Measurements from ENCODE around the gene TAL1. TPM values are rescaled to one million over a fixed set of nuclear protein-coding genes. Genes with fewer than 3 reads are reported as not detected.
A peak's percentile ranks its signal among the peaks of the same experiment; 100 is the strongest.

Gene TAL1
- total RNA-seq, 2 donors from 2014 or later: 1.0 to 1.8 TPM

DNA sequence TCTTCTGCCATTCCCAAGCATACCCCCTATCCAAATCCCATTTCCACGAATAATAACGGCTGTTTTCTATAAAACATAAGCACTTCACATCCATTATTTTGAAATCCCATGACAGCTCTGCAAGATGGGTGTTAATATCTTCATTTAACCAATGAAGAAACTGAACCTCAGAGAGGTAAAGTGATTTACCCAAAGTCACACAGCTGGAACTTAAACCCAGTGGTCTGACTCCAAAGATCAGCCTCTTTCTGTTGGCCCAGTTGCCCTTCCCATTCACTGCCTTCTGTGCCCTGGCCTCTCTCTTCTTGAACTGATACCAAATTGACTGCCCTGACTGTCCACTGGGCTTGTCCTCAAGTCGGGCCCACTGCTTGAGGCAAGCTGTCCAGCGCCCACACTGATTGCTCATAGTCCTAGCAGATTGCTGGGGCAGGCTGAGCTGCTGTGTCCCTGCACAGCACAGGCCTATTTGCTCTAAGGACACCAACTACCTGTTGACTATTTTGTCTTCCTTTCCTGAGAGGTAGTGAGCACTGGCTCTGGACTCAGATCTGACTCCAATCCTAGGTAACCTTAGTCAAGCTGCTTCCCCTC is 19.3 kb downstream of the TAL1 start:
- Histone ChIP-seq H3K27ac (no peak overlapping the region), H3K36me3 (no peaks in the 10 kb centered on the region), H3K4me1 (replicated peaks) (no peaks in the 10 kb centered on the region), H3K4me3 (no peak overlapping the region), H3K27me3 (replicated peaks; ENCODE audit: insufficient read depth) (peaks cover 3% of the 10 kb centered on the region), H3K9me3 (no peaks in the 10 kb centered on the region)
- TF ChIP-seq POLR2A (IDR thresholded peaks at IDR 0.05): no peak
- TF ChIP-seq CTCF (IDR thresholded peaks at IDR 0.05): no peak
- TF ChIP-seq POLR2AphosphoS5 (IDR thresholded peaks at IDR 0.05): no peak
- intact Hi-C loops (cut with DNase I): no loop called here
- WGBS: 91% methylated on average over 4 of the region's 4 CpGs
- DNase-seq (ENCODE audit: low spot score): no peak

GRCh38 chr1:47211796-47212269 is 20.2 kb downstream of the TAL1 start:
- no peak overlapping the region for H3K27ac ChIP-seq

GRCh38 chr1:47210666-47211065 is 21.4 kb downstream of the TAL1 start:
- DNase-seq (ENCODE audit: low spot score): no peak
- intact Hi-C loops (cut with DNase I): no loop called here
- 70% methylated on average over 3 of the region's 3 CpGs for WGBS

More at GRCh38 chr1:47211796-47212269, 20.2 kb downstream of the TAL1 start:
- Histone ChIP-seq H3K36me3 (no peaks in the 10 kb centered on the region), H3K4me3 (no peak overlapping the region), H3K4me1 (replicated peaks) (no peaks in the 10 kb centered on the region), H3K27me3 (replicated peaks; ENCODE audit: insufficient read depth) (peaks cover 3% of the 10 kb centered on the region), H3K9me3 (no peaks in the 10 kb centered on the region)
- DNase-seq (ENCODE audit: low spot score): no peak
- TF ChIP-seq POLR2AphosphoS5 (IDR thresholded peaks at IDR 0.05) (peak; percentile 22), POLR2A (IDR thresholded peaks at IDR 0.05) (no peak), CTCF (IDR thresholded peaks at IDR 0.05) (no peak)
- intact Hi-C loops (cut with DNase I): no loop called here
- WGBS: 46% methylated on average over 9 of the region's 9 CpGs

DNA sequence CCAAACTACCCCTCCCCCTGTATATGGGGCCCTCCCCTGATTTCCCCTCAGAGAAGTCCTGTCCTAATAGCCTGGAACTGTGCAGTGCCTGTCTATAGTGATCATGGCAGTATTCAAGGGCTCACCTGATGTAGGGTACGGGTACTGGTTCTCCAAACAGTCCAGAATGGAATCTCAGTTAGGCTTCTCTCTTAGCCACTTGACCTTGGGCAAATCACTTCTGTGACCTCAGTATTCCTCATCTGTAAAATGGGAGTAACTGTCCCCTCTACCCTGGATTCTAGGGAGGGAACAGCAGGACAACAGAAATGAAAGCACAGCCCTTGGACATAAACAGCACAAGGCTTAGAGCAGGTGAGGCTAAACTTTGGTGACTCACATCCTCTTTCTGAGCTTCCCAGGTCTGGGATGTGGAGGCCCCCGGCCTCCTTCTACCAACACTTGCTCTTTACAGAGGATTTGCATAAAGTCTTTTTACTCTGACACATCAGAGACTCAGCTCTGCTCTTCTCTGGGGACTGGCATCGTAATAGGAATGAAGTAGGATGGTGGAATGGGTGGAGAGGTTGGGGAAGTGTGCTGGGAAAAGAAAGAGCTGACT is 22.2 kb downstream of the TAL1 start:
- no peak for DNase-seq (ENCODE audit: low spot score)
- intact Hi-C loops (cut with DNase I): no loop called here

More at GRCh38 chr1:47210666-47211065, 21.4 kb downstream of the TAL1 start:
- no peak overlapping the region for H3K27ac ChIP-seq
- H3K4me1 ChIP-seq (replicated peaks): no peaks in the 10 kb centered on the region
- no peak for TF ChIP-seq POLR2AphosphoS5 (IDR thresholded peaks at IDR 0.05)
- TF ChIP-seq POLR2A (IDR thresholded peaks at IDR 0.05): no peak
- H3K27me3 ChIP-seq (replicated peaks; ENCODE audit: insufficient read depth): peaks cover 3% of the 10 kb centered on the region
- no peak overlapping the region for H3K4me3 ChIP-seq
- no peaks in the 10 kb centered on the region for H3K36me3 ChIP-seq
- no peaks in the 10 kb centered on the region for H3K9me3 ChIP-seq

DNA sequence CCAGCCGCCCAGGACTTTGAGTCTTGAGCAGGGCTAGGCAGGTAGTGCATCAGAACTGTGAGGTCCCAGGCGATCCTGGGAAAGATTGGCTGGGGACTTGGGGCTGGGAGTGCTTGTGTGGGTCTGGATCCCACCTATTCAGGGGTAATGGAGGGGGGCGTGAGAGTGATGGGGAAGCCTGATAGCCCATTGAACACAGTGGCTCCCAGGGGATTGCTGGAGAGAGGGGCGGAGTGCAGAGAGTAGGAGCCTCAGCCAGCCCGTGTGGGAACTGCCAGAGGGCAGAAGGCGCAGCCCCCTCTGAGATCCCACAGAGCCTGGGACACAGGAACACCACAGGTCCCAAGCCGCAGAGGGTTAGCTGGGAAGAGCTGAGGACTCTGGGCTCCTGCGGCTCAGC is 22.9 kb downstream of the TAL1 start:
- H3K4me1 ChIP-seq (replicated peaks): no peaks in the 10 kb centered on the region
- intact Hi-C loops (cut with DNase I): no loop called here
- 52% methylated on average over 8 of the region's 8 CpGs for WGBS

More for the DNA sequence above, 22.2 kb downstream of the TAL1 start:
- Histone ChIP-seq H3K9me3 (no peaks in the 10 kb centered on the region), H3K4me1 (replicated peaks) (no peaks in the 10 kb centered on the region), H3K27ac (no peak overlapping the region), H3K27me3 (replicated peaks; ENCODE audit: insufficient read depth) (peaks cover 3% of the 10 kb centered on the region), H3K4me3 (no peak overlapping the region), H3K36me3 (no peaks in the 10 kb centered on the region)
- TF ChIP-seq POLR2AphosphoS5 (IDR thresholded peaks at IDR 0.05) (no peak), POLR2A (IDR thresholded peaks at IDR 0.05) (no peak), CTCF (IDR thresholded peaks at IDR 0.05) (no peak)
- 68% methylated on average over 3 of the region's 3 CpGs for WGBS

More for the DNA sequence above, 22.9 kb downstream of the TAL1 start:
- Histone ChIP-seq H3K9me3 (no peaks in the 10 kb centered on the region), H3K4me3 (no peak overlapping the region), H3K27ac (no peak overlapping the region), H3K36me3 (no peaks in the 10 kb centered on the region), H3K27me3 (replicated peaks; ENCODE audit: insufficient read depth) (peaks cover 3% of the 10 kb centered on the region)
- no peak for DNase-seq (ENCODE audit: low spot score)
- TF ChIP-seq CTCF (IDR thresholded peaks at IDR 0.05): no peak
- TF ChIP-seq POLR2A (IDR thresholded peaks at IDR 0.05): no peak
- no peak for TF ChIP-seq POLR2AphosphoS5 (IDR thresholded peaks at IDR 0.05)
